Subcutaneous abdominal adipose tissue (tissue), 5 donors: ENCODE measurements around the gene ZNRF4.
A peak's percentile ranks its signal among the peaks of the same experiment; 100 is the strongest.

ENCODE experiments used
- H3K27ac ChIP-seq: one replicate; pipeline ENCODE4 v1.7.0; 2013; ENCODE audit warnings: low read depth, mild to moderate bottlenecking, inconsistent platforms, low read length, moderate library complexity
- H3K27me3 ChIP-seq, 5 donors: one replicate each; pipeline ENCODE4 v1.7.0; 2013; ENCODE audit warnings: low read length in 5 of 5, inconsistent platforms in 1 of 5; ENCODE audit not compliant: control insufficient read depth in 5 of 5, insufficient read depth in 4 of 5
- H3K36me3 ChIP-seq, 5 donors: one replicate each; pipeline ENCODE4 v1.7.0; 2013; ENCODE audit warnings: low read length in 5 of 5; ENCODE audit not compliant: control insufficient read depth in 5 of 5, insufficient read depth in 5 of 5
- H3K4me1 ChIP-seq, 5 donors: one replicate each; pipeline ENCODE4 v1.7.0; 2013; ENCODE audit warnings: low read length in 5 of 5, mild to moderate bottlenecking in 3 of 5, moderate library complexity in 1 of 5; ENCODE audit not compliant: control insufficient read depth in 5 of 5, insufficient read depth in 5 of 5
- H3K4me3 ChIP-seq, 5 donors: one replicate each; pipeline ENCODE4 v1.7.0; 2013; ENCODE audit warnings: low read length in 5 of 5, low read depth in 1 of 5
- H3K9ac ChIP-seq, 5 donors: one replicate each; pipeline ENCODE4 v1.7.0; 2013; ENCODE audit warnings: low read length in 5 of 5, mild to moderate bottlenecking in 4 of 5, moderate library complexity in 3 of 5
- H3K9me3 ChIP-seq, 5 donors: one replicate each; pipeline ENCODE4 v1.7.0; 2013; ENCODE audit warnings: low read length in 5 of 5; ENCODE audit not compliant: control insufficient read depth in 5 of 5
- donor health status: healthy.
- donor health status: healthy.
- donor health status: healthy.
- donor health status: healthy.
- donor health status: healthy.

ZNRF4 gene

DNA sequence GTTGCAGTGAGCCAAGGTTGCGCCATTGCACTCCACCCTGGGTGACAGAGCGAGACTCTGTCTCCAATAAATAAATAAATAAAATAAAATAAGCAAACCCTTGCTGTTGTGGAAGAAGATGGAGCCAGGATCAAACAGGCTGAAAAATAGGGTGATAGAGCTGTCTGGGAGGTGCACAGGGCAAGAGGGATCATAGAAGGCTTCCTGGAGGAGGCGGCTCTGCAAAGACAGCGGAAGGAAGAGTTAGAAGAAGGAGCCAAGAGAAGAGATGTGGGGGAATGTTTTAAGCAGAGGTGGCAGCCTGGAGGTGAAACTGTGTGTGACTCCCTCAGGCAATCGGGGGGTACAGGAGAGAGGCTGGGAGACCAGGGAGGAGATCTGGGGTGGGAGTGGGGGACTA is 40.6 kb downstream of the ZNRF4 start:
- peaks cover 0 to 3% (median 3%) of the 10 kb centered on the region in 5 donors for H3K9me3 ChIP-seq
- no peaks in the 10 kb centered on the region for H3K4me1 ChIP-seq
- peaks cover 20 to 47% (median 40%) of the 10 kb centered on the region in 5 donors for H3K27me3 ChIP-seq
- no peak overlapping the region for H3K9ac ChIP-seq
- no peaks in the 10 kb centered on the region for H3K36me3 ChIP-seq
- H3K27ac ChIP-seq, result no peak overlapping the region
- no peak overlapping the region for H3K4me3 ChIP-seq

DNA sequence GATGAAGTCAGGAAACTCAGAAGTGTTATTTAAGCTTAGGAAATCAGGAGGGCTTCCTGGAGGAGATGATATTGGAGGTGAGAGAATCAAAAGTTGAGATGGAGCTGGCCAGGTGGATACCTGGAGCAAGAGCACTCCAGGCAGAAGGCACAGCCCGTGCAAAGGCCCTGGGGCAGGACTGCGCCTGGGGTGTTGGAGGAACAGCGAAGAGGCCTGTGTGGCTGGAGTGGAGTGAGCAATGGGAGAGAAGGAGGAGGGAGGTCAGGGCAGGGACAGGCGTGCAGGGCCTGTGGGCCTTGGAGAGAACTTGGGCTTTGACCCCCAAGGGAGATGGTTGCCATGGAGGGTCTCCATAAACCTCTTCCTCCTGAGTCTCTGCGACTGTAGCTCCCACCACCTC is 42.1 kb downstream of the ZNRF4 start:
- Histone ChIP-seq H3K27me3 (peaks cover 12 to 37% (median 30%) of the 10 kb centered on the region in 5 donors), H3K4me3 (no peak overlapping the region), H3K9ac (no peak overlapping the region), H3K4me1 (no peaks in the 10 kb centered on the region), H3K9me3 (peaks cover 3 to 18% (median 15%) of the 10 kb centered on the region in 5 donors), H3K36me3 (no peaks in the 10 kb centered on the region), H3K27ac (no peak overlapping the region)

DNA sequence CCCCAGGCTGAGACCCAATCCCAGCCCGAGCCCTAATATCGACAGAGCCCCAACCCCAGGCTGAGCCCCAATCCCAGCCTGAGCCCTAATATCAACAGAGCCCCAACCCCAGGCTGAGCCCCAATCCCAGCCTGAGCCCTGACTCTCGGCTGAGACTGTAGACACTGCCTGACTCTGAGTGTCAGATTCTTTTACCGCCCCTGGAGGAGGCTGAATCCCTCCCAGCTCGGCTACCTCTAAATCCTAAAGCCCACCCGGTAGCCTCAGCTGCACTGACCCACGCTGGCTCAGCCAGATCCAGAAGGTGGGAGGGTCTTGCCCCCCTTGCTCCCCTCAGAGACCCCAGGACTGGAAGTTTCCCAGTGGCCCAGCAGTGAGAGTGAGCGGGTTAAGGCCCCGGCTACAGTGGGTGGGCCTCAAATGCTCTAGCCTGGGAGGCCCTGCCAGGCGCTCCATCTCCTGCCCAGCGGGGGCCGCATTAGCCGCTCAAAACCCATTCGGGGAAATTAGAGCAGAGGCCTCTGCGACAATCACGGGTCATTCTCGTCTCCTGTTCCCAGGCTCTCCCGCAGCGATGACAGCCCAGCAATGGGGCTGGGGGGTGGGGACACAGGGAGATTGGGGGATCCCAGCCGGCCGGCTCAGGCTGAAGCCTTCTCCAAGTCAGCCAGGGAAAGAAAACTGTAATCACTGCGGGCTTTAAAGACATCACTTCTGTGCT is 43.8 kb downstream of the ZNRF4 start:
- peaks cover 3 to 35% (median 30%) of the 10 kb centered on the region in 5 donors for H3K9me3 ChIP-seq
- no peaks in the 10 kb centered on the region for H3K36me3 ChIP-seq
- H3K4me3 ChIP-seq, result no peak overlapping the region
- H3K27me3 ChIP-seq, result peaks cover 8 to 27% (median 21%) of the 10 kb centered on the region in 5 donors
- H3K9ac ChIP-seq, result no peak overlapping the region
- no peak overlapping the region for H3K27ac ChIP-seq
- no peaks in the 10 kb centered on the region for H3K4me1 ChIP-seq

DNA sequence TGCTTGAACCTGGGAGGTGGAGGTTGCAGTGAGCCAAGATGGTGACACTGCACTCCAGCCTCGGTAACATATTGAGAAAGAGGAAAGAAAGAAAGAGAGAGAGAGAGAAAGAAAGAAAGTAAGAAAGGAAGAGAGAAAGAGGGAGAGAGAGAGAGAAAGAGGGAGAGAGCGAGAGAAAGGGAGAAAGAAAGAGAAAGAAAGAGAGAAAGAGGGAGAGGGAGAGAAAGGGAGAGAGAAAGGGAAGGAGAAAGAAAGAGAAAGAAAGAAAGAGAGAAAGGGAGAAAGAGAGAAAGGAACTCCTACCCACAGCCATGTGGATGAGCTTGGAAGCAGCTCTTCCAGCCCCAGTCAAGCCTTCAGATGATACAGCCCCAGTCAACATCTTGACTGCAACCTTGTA is 46.7 kb downstream of the ZNRF4 start:
- Histone ChIP-seq H3K36me3 (no peaks in the 10 kb centered on the region), H3K27me3 (peaks cover 0 to 22% (median 13%) of the 10 kb centered on the region in 5 donors), H3K4me1 (no peaks in the 10 kb centered on the region), H3K9me3 (peaks cover 3 to 44% (median 35%) of the 10 kb centered on the region in 5 donors), H3K9ac (no peak overlapping the region), H3K27ac (no peak overlapping the region), H3K4me3 (no peak overlapping the region)

DNA sequence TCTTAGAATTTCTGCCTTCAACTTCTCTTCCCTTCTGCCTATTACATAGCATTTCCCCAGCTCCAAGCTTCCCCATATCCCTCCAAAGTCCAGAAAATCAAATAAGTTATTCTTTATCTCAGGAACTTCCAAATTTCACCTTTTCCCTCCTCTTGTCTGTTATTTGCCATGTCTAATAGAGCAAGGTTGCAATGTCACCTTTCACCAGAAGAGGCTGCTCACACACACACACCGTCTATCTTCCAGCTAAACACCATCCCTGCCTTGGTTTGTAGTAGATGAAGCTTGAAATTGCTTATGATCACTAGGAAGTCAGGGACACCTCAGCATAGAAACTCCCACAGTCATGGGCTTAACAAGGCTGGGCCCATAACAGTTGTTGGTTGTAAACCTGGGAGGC is 48.4 kb downstream of the ZNRF4 start:
- Histone ChIP-seq H3K9me3 (peaks cover 3 to 44% (median 35%) of the 10 kb centered on the region in 5 donors), H3K4me1 (peaks cover 0 to 3% (median 0%) of the 10 kb centered on the region in 5 donors), H3K4me3 (peak overlapping the region in 1 of 5 donors; percentile 1), H3K36me3 (no peaks in the 10 kb centered on the region), H3K27me3 (peaks cover 0 to 14% (median 3%) of the 10 kb centered on the region in 5 donors), H3K27ac (no peak overlapping the region), H3K9ac (no peak overlapping the region)

DNA sequence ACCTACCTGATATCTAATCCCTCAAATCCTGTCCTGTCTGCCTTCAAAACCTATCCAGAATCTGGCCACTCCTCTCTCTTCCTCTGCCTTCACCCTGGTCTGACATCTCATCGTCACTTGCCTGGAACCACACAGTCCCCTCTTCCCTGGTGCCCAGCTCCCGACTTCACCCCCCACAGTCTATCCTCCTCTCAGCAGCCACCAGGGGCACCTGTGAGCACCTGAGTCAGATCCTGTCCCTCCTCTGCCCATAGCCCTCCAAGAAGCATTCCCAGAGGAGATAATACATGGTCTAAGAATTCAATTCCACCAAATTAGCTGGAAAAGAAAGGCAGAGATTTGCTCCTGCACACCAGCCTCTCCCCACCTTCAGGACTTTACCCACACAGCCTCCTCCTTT is 48.9 kb downstream of the ZNRF4 start:
- Histone ChIP-seq H3K36me3 (no peaks in the 10 kb centered on the region), H3K4me3 (no peak overlapping the region), H3K4me1 (peaks cover 0 to 3% (median 0%) of the 10 kb centered on the region in 5 donors), H3K9me3 (peaks cover 3 to 44% (median 35%) of the 10 kb centered on the region in 5 donors), H3K9ac (no peak overlapping the region), H3K27me3 (peaks cover 0 to 10% (median 2%) of the 10 kb centered on the region in 5 donors), H3K27ac (no peak overlapping the region)
